CD4-positive, alpha-beta T cell treated with Interferon alpha-2 for 1 hour (primary cell): ENCODE measurements around the gene PARVB.
"Not testable (repeated sequence)": the region's sequence is repeated elsewhere in the genome, so short reads cannot be mapped to it uniquely, and the experiment has no call there.

Experiments
- DNase-seq, 2 donors: peaks; one replicate each; pipeline ENCODE4 v3.0.0-alpha.2; 2020 to 2022

Gene PARVB

GRCh38 chr22:44029069-44029468, 5.0 kb downstream of the PARVB start:
- no peak for DNase-seq

GRCh38 chr22:44030051-44030701, 6.1 kb downstream of the PARVB start:
- DNase-seq: no peak

- no peak for DNase-seq
These were observed 6.6 kb downstream of the PARVB start for GRCh38 chr22:44030702-44031082.

GRCh38 chr22:44031158-44031952, 7.3 kb downstream of the PARVB start:
- DNase-seq: peak in 1 of 2 donors; percentile 63

- no peak for DNase-seq
These were observed 8.1 kb downstream of the PARVB start for GRCh38 chr22:44032126-44032730.

- no peak for DNase-seq
These were observed 9.2 kb downstream of the PARVB start for GRCh38 chr22:44033287-44033686.

GRCh38 chr22:44033694-44034093, 9.6 kb downstream of the PARVB start:
- DNase-seq: no peak

GRCh38 chr22:44037519-44038375, 13.6 kb downstream of the PARVB start:
- no peak for DNase-seq

GRCh38 chr22:44039566-44040171, 15.6 kb downstream of the PARVB start:
- DNase-seq: no peak

GRCh38 chr22:44042249-44043218, 18.4 kb downstream of the PARVB start:
- no peak for DNase-seq

- DNase-seq: no peak
These were observed 21.0 kb downstream of the PARVB start for GRCh38 chr22:44045145-44045544.

- DNase-seq: no peak
These were observed 22.5 kb downstream of the PARVB start for GRCh38 chr22:44046485-44047141.

GRCh38 chr22:44047891-44048301, 23.8 kb downstream of the PARVB start:
- DNase-seq: peak in 1 of 2 donors; percentile 32

GRCh38 chr22:44049486-44050231, 25.6 kb downstream of the PARVB start:
- no peak for DNase-seq

- no peak for DNase-seq
These were observed 26.8 kb downstream of the PARVB start for GRCh38 chr22:44050766-44051355.

GRCh38 chr22:44051358-44051757, 27.3 kb downstream of the PARVB start:
- DNase-seq: no peak

- DNase-seq: no peak
These were observed 27.9 kb downstream of the PARVB start for GRCh38 chr22:44051961-44052360.

- DNase-seq: no peak
These were observed 31.7 kb downstream of the PARVB start for GRCh38 chr22:44055805-44056204.

GRCh38 chr22:44056649-44057048, 32.5 kb downstream of the PARVB start:
- not testable (repeated sequence) for DNase-seq
